HL-60/S4 (cell line): ENCODE measurements around the gene ITGA4.
"Not testable (repeated sequence)": the region's sequence is repeated elsewhere in the genome, so short reads cannot be mapped to it uniquely, and the experiment has no call there.

ENCODE experiments used
- in situ Hi-C: fragments of 300-500 bp; cut with MboI; formaldehyde crosslinking; loops from 2 replicates; pipeline ENCODE4 v1.14.3; 2022; ENCODE audit warnings: low sequenced_read_pairs

Gene ITGA4

GRCh38 chr2:181457121-181457740 is at the start of gene ITGA4:
ITGA4 (plus strand) TSS chr2:181457386; CDS start chr2:181457655, 269 bp downstream.
- in situ Hi-C loops: loop anchor here (5.0 to 10.0 kb wide), 2 partner anchors 150 to 352 kb away; no protein-coding TSS in a partner anchor

DNA sequence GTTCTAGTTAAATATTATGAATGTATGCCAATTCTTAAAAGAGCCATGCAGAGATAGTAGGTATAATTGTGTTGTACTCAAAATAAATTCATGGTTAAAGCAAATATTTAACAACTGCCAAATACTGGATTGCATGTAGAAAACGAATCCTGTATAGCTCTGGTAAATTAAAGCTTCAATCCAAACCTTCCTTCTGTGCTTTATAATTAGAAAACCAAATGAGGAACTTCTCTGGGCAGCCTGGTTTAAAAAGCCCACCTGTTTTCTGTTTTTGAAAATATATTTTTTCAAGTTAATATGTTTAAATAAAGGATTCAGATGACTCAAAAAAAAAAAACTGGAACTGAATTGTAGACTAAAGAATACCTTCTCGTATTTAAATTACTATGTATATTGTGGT is 48.3 kb upstream of the ITGA4 start:
- in situ Hi-C loops: no loop called here

DNA sequence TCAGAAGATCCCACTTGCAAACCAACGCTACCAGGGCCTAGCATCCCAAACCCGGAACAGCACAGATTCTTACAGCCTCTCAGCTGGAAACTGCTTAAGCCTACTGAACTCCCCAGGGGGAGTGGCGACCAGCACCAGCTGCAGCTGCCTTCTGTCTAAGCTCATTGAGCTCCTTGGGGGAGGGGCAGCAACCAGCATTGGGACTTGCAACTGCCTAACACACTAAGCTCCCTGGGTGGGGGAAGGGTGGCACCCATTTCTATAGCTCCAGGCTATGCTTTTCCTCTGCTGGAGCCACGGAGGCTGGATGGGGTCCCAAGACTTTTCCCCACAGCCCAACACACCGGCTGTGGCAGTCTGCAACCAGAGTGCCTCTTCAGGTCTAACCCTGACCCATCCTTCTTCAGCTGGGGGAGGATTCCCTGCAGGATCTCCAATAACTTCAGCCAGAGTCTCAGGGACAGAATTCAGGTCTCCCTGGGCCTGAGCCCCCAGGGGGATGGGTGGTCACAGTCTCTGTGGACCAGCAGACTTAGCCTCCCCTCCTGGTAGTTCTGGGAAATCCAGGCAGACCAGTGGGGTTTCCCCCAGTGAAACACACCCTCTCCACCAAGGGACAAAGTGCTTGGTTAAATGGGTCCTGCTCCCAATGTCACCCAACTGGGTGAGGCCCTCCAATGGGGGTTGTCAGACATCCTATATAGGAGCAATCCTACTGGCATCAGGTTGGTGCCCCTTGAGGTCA is 45.9 kb upstream of the ITGA4 start:
- in situ Hi-C loops: no loop called here

DNA sequence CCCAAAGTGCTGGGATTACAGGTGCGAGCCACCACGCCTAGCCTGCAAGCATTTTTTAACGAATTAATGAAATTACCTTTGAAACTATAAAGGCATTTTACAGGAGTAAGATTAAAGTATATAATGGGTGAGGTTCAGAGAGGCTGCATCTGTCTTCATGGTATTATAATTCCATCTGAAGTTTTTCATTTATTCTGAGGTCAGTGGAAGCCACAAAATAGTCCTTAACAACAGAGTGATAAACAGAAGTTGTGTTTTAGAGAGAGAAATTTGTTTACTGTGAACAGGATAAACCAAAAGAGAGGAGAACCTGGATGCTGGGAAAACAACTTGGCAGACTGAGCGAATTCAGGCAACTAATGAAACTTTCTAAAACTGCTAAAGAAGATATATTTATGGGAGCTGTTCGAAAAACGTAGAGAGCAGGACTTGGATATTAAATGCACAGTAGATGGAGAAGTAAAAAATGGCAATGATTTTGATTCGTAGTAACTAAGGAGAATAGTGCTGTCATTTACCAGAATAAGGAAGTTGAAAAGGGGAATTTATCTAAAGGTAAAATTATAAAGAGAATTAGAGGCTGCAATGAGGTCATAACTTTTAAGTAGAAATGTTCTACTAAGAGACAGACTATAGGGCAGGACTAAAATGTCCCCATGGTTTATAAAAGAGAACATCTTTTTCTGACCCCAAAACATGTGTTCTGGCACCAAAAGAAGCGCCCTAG is 37.9 kb upstream of the ITGA4 start:
- in situ Hi-C loops: no loop called here

DNA sequence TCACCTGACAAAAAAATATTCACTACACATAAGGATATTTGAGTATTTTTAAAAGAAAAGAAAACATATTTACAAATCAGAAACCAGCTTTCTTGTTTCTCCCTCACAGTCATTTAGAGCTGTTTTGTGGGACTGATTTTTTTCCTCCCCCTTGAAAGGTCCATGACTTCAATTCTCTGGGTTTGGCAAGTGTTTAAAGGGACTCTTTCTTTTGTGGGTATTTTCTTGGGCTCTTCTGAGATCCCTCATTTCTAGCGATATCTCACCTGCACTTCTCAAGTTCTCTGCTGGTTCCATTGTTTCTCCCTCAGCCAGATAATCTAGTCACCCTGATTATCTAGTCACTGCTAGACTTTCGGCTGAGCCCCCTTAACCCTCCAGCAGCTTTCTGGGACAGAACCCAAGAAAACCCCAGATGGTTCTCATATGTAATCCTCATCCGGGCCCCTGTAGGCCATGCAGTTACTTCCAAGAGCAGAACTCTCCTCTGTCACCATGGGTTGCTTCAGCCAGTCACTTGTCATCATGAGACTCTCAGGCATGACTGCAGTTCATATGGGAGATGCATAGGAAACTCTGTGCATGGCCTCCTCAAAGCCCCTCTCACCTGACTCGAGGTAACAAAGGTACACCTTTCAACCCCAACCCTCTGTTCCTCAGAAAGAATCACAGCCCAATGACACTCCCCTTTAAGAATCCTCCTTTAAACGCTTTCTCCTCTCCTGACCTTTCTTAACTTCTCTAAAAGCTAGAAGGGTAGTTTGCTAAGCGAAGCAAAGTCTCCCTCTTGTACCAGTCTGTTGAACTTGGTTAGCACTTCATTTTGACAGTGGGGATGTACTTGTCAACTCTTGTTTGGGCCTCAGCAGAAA is 36.7 kb upstream of the ITGA4 start:
- in situ Hi-C loops: no loop called here

DNA sequence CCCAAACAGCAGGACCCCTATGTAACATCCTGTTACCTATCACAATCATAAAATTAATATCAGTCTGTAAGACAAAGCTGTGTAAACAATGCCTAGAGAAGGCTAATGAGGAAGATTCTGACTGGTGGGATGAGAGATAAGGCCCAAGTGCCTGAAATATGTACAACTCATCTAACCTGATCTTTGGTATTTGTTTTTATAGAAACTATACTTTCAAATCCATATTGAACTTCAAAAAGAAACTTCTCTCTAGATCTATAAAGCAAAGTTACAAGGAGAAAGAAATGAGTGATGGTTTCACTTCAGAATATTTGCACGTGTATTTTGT is 36.1 kb upstream of the ITGA4 start:
- in situ Hi-C loops: no loop called here

DNA sequence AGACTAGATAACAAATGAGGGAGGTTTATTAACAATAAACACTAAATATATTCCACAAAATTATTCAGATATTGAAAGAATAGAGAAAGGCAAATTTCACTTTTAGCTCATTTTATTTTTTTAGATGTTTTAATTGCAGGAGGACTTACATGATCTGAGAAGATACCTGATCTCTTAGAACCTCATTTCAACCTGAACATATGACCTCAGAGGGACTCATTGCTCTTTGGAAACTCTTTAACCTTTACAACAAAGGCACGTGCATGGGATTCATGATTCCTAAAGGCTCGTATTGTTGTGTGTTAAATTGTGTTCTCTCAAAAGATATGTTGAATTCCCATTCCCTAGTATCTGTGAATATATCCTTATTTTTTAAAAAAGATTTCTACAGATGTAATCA is 35.7 kb upstream of the ITGA4 start:
- in situ Hi-C loops: no loop called here

DNA sequence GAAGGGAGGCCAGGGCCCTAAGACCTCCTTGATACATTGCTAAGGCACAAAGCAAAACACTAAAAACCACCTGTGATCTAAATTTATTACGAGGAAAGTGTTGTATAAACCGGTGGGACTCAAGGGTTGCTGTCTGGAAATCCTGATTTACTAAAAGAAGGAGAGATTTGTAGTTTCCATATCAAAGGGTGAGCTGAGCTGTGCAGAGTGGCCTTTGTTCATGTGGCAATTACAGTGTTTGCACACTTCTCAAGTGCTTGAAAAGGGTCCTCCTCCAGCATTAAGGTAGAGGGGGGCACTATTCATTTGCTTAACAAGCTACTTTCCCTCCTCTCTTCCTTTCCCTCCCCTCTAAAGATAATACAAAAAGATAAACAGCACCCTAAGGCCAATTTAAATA is 30.5 kb upstream of the ITGA4 start:
- in situ Hi-C loops: no loop called here

- in situ Hi-C loops: no loop called here
Observed at GRCh38 chr2:181430406-181431118, 26.6 kb upstream of the ITGA4 start.

DNA sequence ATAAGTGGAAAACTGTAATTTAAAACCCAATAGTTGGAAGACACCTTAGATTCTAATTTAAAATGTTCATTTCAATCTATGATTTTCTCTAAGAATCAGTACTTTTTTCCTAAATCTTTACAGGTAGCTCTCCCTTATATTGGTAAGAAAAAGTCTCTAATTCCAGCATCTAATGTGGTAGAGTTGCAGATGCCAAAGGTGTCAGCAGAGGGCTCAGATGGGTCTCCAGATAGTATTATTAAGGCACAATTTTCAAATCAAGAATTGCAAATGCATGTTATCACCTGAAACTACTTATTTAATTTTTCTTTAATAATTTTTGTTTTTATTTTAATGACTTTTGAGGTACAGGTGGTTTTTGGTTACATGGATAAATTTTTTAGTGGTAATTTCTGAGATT is 25.5 kb upstream of the ITGA4 start:
- in situ Hi-C loops: no loop called here

DNA sequence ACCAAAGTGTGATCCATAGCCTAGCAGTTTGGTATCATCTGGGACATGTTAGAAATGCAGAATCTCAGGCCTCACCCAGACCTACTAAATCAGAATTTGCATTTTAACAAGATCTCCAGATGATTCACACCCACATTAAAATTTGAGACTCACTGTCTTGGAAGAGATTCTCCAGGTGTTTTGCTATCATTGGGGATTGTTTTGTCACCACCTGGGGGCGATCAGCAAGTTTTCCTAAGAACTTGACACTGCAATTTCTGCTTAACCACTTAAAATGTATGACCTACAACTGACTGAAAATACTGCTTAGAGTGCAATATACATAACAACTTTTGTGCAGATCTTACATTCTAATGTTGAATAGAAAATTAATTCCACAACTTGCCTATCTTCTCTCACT is 18.9 kb upstream of the ITGA4 start:
- in situ Hi-C loops: no loop called here

- in situ Hi-C loops: no loop called here
Observed at GRCh38 chr2:181440344-181440743, 16.8 kb upstream of the ITGA4 start.

GRCh38 chr2:181440919-181441318 is 16.3 kb upstream of the ITGA4 start:
- in situ Hi-C loops: no loop called here

- in situ Hi-C loops: no loop called here
Observed at GRCh38 chr2:181441670-181442069, 15.5 kb upstream of the ITGA4 start.

GRCh38 chr2:181444654-181445053 is 12.5 kb upstream of the ITGA4 start:
- in situ Hi-C loops: no loop called here

GRCh38 chr2:181446985-181447384 is 10.2 kb upstream of the ITGA4 start:
- in situ Hi-C loops: no loop called here

DNA sequence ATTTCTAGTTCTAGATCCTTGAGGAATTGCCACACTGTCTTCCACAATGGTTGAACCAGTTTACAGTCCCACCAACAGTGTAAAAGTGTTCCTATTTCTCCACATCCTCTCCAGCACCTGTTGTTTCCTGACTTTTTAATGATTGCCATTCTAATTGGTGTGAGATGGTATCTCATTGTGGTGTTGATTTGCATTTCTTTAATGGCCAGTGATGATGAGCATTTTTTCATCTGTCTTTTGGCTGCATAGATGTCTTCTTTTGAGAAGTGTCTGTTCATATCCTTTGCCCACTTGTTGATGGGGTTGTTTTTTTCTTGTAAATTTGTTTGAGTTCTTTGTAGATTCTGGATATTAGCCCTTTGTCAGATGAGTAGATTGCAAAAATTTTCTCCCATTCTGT is 7.9 kb upstream of the ITGA4 start:
- in situ Hi-C loops: not testable (repeated sequence)

DNA sequence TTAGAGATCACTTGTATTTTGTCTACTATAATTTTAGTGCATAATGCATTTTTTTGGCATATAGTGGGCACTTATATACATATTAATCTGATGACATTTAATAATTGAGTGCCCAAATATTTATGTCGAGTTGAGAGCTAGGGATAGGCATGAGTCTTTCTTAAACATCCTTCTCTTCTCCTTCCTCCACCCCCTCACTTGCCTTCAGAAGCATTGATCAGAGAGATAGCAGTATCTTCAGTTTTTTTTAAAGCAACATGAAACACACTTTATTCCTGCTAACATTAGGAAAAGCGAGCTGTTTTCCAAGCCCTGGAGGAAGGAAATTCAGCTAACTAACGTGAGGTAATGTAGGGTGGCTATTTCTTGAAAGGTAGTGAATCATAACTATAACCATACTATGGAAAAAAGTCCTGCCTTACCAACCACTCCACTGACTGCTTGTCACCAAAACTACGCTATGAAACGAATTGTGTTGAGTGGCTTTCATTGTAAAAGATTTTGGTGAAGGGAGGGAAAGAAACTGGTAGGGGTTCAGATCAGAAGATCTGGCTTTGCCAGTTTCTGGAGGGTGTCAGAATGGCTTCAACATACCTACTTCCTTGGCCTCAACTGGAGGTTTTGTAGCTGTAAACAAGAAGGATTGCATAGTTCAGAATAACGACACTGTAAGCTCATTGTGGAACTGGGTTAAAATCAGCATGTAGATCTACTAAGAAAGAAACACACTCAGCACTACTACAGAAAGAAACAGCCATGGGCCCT is 2.3 kb upstream of the ITGA4 start:
- in situ Hi-C loops: loop anchor here (5.0 to 10.0 kb wide), 2 partner anchors 148 to 350 kb away; no protein-coding TSS in a partner anchor

DNA sequence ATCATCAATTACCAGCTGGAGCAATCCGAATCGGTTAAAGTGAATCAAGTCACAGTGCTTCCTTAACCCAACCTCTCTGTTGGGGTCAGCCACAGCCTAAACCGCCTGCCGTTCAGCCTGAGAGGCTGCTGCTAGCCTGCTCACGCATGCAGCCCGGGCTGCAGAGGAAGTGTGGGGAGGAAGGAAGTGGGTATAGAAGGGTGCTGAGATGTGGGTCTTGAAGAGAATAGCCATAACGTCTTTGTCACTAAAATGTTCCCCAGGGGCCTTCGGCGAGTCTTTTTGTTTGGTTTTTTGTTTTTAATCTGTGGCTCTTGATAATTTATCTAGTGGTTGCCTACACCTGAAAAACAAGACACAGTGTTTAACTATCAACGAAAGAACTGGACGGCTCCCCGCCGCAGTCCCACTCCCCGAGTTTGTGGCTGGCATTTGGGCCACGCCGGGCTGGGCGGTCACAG is 496 bp upstream of the ITGA4 start:
- in situ Hi-C loops: loop anchor here (5.0 to 10.0 kb wide), 2 partner anchors 149 to 352 kb away; no protein-coding TSS in a partner anchor
